GM12878 (cell line): ENCODE measurements around the gene NUP210.

ENCODE experiments used
- ETV6 ChIP-seq, 2 experiments: fragments of 450-650 bp in 1 of 2; IDR thresholded peaks in 1 of 2; conservative IDR thresholded peaks in 1 of 2; 2 replicates each; pipeline ENCODE4 v1.6.1; 2014; ENCODE audit warnings: antibody characterized with exemption in 1 of 2, borderline replicate concordance in 1 of 2, low read depth in 1 of 2, mild to moderate bottlenecking in 1 of 2, moderate library complexity in 1 of 2
- POLR2A ChIP-seq: IDR thresholded peaks from 2 replicates; pipeline ENCODE4 v1.6.1; 2011; ENCODE audit warnings: low read depth, mild to moderate bottlenecking, low read length
- SPI1 ChIP-seq: IDR thresholded peaks from 2 replicates; pipeline ENCODE4 v1.6.1; 2011; ENCODE audit warnings: low read depth, mild to moderate bottlenecking, low read length, moderate library complexity, borderline replicate concordance; ENCODE audit not compliant: insufficient read depth
- YY1 ChIP-seq: IDR thresholded peaks from 2 replicates; pipeline ENCODE4 v1.6.1; 2011; ENCODE audit warnings: low read depth, mild to moderate bottlenecking, low read length
- TF ChIP-seq, protein P1 (sequence below), 3 experiments: IDR thresholded peaks in 2 of 3; conservative IDR thresholded peaks in 1 of 3; 2 replicates each; pipeline ENCODE4 v1.5.1; 2011; ENCODE audit warnings: low read depth in 3 of 3, low read length in 3 of 3, mild to moderate bottlenecking in 3 of 3, control low read depth in 2 of 3, moderate library complexity in 2 of 3, inconsistent platforms in 1 of 3, mixed read lengths in 1 of 3; ENCODE audit not compliant: control insufficient read depth in 2 of 3, insufficient read depth in 1 of 3; ENCODE audit errors: extremely low read depth in 1 of 3
- TF ChIP-seq, protein P2 (sequence below): fragments of 450-650 bp; IDR thresholded peaks from 2 replicates; pipeline ENCODE4 v1.6.1; 2017; ENCODE audit warnings: antibody characterized with exemption, mild to moderate bottlenecking, moderate library complexity
- TF ChIP-seq, protein P3 (sequence below): fragments of 450-650 bp; IDR thresholded peaks from 2 replicates; pipeline ENCODE4 v1.6.1; 2017; ENCODE audit warnings: mild to moderate bottlenecking

DNA sequence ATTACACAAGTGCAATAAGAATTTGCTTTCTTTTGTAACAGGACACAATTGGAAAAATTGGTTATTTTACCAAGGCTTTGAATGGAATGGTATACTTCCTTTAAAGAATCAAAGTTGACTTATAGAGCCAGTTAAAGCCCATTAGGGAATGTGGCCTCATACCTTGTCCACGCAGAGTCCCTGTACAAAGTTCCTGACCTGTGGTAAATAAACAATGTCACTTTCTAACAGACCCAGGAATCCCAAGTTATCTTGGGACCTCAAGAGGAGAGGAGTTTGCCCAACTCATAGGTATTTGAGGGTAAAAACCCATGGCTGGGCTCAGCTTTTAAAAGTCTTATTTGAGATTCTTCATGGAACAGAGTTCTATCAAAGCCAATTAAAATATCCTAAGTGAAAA is 12.0 kb upstream of the NUP210 start:
- TF ChIP-seq, protein P1, sequence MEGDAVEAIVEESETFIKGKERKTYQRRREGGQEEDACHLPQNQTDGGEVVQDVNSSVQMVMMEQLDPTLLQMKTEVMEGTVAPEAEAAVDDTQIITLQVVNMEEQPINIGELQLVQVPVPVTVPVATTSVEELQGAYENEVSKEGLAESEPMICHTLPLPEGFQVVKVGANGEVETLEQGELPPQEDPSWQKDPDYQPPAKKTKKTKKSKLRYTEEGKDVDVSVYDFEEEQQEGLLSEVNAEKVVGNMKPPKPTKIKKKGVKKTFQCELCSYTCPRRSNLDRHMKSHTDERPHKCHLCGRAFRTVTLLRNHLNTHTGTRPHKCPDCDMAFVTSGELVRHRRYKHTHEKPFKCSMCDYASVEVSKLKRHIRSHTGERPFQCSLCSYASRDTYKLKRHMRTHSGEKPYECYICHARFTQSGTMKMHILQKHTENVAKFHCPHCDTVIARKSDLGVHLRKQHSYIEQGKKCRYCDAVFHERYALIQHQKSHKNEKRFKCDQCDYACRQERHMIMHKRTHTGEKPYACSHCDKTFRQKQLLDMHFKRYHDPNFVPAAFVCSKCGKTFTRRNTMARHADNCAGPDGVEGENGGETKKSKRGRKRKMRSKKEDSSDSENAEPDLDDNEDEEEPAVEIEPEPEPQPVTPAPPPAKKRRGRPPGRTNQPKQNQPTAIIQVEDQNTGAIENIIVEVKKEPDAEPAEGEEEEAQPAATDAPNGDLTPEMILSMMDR (IDR thresholded peaks at IDR 0.05 in 2 of 3, conservative IDR thresholded peaks at IDR 0.05 in 1 of 3; ENCODE audit: control insufficient read depth in 2 of 3, extremely low read depth in 1 of 3, insufficient read depth in 1 of 3, low read depth in 3 of 3, low read length in 3 of 3): no peak
- no peak for TF ChIP-seq POLR2A
- TF ChIP-seq, protein P2, sequence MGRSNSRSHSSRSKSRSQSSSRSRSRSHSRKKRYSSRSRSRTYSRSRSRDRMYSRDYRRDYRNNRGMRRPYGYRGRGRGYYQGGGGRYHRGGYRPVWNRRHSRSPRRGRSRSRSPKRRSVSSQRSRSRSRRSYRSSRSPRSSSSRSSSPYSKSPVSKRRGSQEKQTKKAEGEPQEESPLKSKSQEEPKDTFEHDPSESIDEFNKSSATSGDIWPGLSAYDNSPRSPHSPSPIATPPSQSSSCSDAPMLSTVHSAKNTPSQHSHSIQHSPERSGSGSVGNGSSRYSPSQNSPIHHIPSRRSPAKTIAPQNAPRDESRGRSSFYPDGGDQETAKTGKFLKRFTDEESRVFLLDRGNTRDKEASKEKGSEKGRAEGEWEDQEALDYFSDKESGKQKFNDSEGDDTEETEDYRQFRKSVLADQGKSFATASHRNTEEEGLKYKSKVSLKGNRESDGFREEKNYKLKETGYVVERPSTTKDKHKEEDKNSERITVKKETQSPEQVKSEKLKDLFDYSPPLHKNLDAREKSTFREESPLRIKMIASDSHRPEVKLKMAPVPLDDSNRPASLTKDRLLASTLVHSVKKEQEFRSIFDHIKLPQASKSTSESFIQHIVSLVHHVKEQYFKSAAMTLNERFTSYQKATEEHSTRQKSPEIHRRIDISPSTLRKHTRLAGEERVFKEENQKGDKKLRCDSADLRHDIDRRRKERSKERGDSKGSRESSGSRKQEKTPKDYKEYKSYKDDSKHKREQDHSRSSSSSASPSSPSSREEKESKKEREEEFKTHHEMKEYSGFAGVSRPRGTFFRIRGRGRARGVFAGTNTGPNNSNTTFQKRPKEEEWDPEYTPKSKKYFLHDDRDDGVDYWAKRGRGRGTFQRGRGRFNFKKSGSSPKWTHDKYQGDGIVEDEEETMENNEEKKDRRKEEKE: no peak
- no peak for TF ChIP-seq YY1
- no peak for TF ChIP-seq SPI1
- TF ChIP-seq, protein P3, sequence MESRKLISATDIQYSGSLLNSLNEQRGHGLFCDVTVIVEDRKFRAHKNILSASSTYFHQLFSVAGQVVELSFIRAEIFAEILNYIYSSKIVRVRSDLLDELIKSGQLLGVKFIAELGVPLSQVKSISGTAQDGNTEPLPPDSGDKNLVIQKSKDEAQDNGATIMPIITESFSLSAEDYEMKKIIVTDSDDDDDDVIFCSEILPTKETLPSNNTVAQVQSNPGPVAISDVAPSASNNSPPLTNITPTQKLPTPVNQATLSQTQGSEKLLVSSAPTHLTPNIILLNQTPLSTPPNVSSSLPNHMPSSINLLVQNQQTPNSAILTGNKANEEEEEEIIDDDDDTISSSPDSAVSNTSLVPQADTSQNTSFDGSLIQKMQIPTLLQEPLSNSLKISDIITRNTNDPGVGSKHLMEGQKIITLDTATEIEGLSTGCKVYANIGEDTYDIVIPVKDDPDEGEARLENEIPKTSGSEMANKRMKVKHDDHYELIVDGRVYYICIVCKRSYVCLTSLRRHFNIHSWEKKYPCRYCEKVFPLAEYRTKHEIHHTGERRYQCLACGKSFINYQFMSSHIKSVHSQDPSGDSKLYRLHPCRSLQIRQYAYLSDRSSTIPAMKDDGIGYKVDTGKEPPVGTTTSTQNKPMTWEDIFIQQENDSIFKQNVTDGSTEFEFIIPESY: no peak
- TF ChIP-seq ETV6 (conservative IDR thresholded peaks at IDR 0.05 in 1 of 2, IDR thresholded peaks at IDR 0.05 in 1 of 2; ENCODE audit: borderline replicate concordance in 1 of 2, low read depth in 1 of 2): no peak
